Ishikawa (cell line): ENCODE measurements around the gene TFR2.

Experiments used
- CEBPB ChIP-seq: IDR thresholded peaks from 2 replicates; pipeline ENCODE4 v1.6.1; 2012
- CREB1 ChIP-seq: IDR thresholded peaks from 2 replicates; pipeline ENCODE4 v1.6.1; 2012; ENCODE audit warnings: low read depth
- EGR1 ChIP-seq: IDR thresholded peaks from 2 replicates; pipeline ENCODE4 v1.6.1; 2012
- EP300 ChIP-seq: IDR thresholded peaks from 2 replicates; pipeline ENCODE4 v1.6.1; 2012; ENCODE audit warnings: borderline replicate concordance
- FOXM1 ChIP-seq: IDR thresholded peaks from 2 replicates; pipeline ENCODE4 v1.6.1; 2012; ENCODE audit warnings: low read depth, borderline replicate concordance
- MAX ChIP-seq: IDR thresholded peaks from 2 replicates; pipeline ENCODE4 v1.6.1; 2012
- NFIC ChIP-seq: IDR thresholded peaks from 2 replicates; pipeline ENCODE4 v1.6.1; 2012
- RAD21 ChIP-seq: IDR thresholded peaks from 2 replicates; pipeline ENCODE4 v1.6.1; 2012; ENCODE audit warnings: low read depth
- REST ChIP-seq: IDR thresholded peaks from 2 replicates; pipeline ENCODE4 v1.6.1; 2012; ENCODE audit warnings: low read depth, mild to moderate bottlenecking
- TAF1 ChIP-seq: IDR thresholded peaks from 2 replicates; pipeline ENCODE4 v1.6.1; 2012; ENCODE audit warnings: low read depth, mild to moderate bottlenecking
- TCF12 ChIP-seq: IDR thresholded peaks from 2 replicates; pipeline ENCODE4 v1.6.1; 2012; ENCODE audit warnings: low read depth
- TEAD4 ChIP-seq: IDR thresholded peaks from 2 replicates; pipeline ENCODE4 v1.6.1; 2012
- YY1 ChIP-seq: IDR thresholded peaks from 2 replicates; pipeline ENCODE4 v1.6.1; 2012; ENCODE audit warnings: low read depth
- ZBTB7A ChIP-seq: IDR thresholded peaks from 2 replicates; pipeline ENCODE4 v1.6.1; 2012; ENCODE audit warnings: low read depth
- TF ChIP-seq, protein P1 (sequence below): IDR thresholded peaks from 2 replicates; pipeline ENCODE4 v1.6.1; 2012

TFR2 gene

GRCh38 chr7:100642534-100642907 is 1.2 kb upstream of the TFR2 start:
- TF ChIP-seq MAX (no peak), CREB1 (no peak), EGR1 (no peak), TCF12 (no peak)

GRCh38 chr7:100641860-100642533 is 645 bp upstream of the TFR2 start:
- TF ChIP-seq NFIC (no peak), TAF1 (no peak), FOXM1 (no peak), EP300 (no peak), TEAD4 (no peak)
- TF ChIP-seq, protein P1, sequence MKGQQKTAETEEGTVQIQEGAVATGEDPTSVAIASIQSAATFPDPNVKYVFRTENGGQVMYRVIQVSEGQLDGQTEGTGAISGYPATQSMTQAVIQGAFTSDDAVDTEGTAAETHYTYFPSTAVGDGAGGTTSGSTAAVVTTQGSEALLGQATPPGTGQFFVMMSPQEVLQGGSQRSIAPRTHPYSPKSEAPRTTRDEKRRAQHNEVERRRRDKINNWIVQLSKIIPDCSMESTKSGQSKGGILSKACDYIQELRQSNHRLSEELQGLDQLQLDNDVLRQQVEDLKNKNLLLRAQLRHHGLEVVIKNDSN: no peak

GRCh38 chr7:100640517-100641440 is 573 bp downstream of the TFR2 start:
- TF ChIP-seq REST (no peak), CREB1 (no peak), ZBTB7A (no peak), CEBPB (no peak), FOXM1 (no peak), YY1 (no peak), RAD21 (no peak)
- TF ChIP-seq, protein P1: no peak

DNA sequence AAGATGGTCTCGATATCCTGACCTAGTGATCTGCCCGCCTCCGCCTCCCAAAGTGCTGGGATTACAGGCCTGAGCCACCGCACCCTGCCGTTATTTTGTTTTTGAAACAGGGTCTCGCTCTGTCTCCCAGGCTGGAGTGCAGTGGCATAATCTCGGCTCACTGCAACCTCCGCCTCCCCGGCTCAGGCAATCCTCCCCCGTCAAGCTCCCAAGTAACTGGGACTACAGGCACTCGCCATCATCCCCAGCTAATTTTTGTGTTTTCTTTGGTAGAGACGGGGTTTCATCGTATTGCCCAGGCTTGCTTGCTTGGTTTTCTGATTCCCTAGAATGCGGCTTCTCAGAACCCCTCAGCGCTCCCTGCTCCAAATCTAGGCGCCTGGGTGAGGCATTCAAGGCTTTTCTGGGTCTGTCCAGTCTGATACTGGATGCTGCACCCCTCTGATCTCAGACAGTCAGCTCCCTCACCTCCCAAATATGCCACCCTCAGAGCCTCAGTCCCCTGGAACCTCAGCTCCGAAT is 1.3 kb downstream of the TFR2 start:
- TF ChIP-seq EGR1 (no peak), EP300 (no peak)

- TF ChIP-seq TCF12 (no peak), MAX (peak; percentile 55), CREB1 (no peak), TEAD4 (no peak), NFIC (no peak)
Observed at GRCh38 chr7:100632951-100633717, 8.2 kb downstream of the TFR2 start.

DNA sequence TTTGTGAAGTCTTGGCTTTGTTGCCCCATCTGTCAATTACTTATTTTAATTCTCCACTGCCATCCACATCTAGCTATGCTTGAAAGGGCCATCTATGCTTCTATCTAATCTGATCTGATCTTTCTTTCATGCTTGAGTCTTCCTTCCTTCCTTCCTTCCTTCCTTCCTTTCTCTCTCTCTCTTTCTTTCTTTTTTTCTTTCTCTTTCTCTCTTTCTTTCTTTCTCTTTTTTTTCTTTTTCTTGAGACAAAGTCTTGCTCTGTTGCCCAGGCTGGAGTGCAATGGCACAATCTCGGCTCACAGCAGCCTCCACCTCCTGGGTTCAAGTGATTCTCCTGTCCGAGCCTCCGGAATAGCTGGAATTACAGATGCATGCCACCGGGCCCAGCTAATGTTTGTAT is 11.3 kb downstream of the TFR2 start:
- no peak for TF ChIP-seq EGR1
- TF ChIP-seq TAF1: no peak
- TF ChIP-seq ZBTB7A: no peak
- no peak for TF ChIP-seq TCF12
- TF ChIP-seq RAD21: no peak
- TF ChIP-seq CREB1: no peak
- no peak for TF ChIP-seq CEBPB
- TF ChIP-seq REST: no peak
- TF ChIP-seq MAX: no peak
- no peak for TF ChIP-seq NFIC
- TF ChIP-seq, protein P1: no peak
- TF ChIP-seq EP300: no peak
- no peak for TF ChIP-seq YY1
- TF ChIP-seq TEAD4: no peak
- TF ChIP-seq FOXM1: no peak
